ENCODE measurements around the gene CHKA. TPM values are rescaled to one million over a fixed set of nuclear protein-coding genes. Genes with fewer than 3 reads are reported as not detected.

The CHKA gene
- polyA plus RNA-seq, 1 of the 3 experiments (the other 2 are of a cell fraction) = 12.3 TPM

GRCh38 chr11:68049509-68050370 is 71.4 kb downstream of the CHKA start:
- no peak overlapping the region for H3K9ac ChIP-seq
- no peak overlapping the region for H3K27ac ChIP-seq (ENCODE audit: low read depth in 2 of 2, low read length in 1 of 2)
- no peaks in the 10 kb centered on the region for H3K36me3 ChIP-seq (replicated peaks in 1 of 2; ENCODE audit: control insufficient read depth in 1 of 2, insufficient read depth in 2 of 2, low read length in 1 of 2)
- DNase-seq = peak; percentile 47
- WGBS (ENCODE audit: low lambda C conversion rate) = 80% methylated on average over 21 of the region's 40 CpGs
- no peaks in the 10 kb centered on the region for H4K20me1 ChIP-seq (ENCODE audit: insufficient read depth)
- no peak overlapping the region for H2AFZ ChIP-seq (ENCODE audit: low read depth)
- TF ChIP-seq NRF1 (IDR thresholded peaks at IDR 0.05; ENCODE audit: low read depth, low read length) (no peak), YY1 (IDR thresholded peaks at IDR 0.05; ENCODE audit: low read depth) (no peak), CHD2 (IDR thresholded peaks at IDR 0.05; ENCODE audit: low read length, partially characterized antibody) (no peak), ELF1 (IDR thresholded peaks at IDR 0.05) (no peak)
- no peak overlapping the region for H3K4me3 ChIP-seq (ENCODE audit: low read depth in 2 of 2, low read length in 1 of 2)
- H3K9me2 ChIP-seq = no peaks in the 10 kb centered on the region
- ChIA-PET CTCF (interaction anchor here (0.8 to 0.9 kb wide), 2 partner anchors 10 to 159 kb away, joined by 3 to 4 read pairs; no protein-coding TSS in a partner anchor), POLR2A (no interaction called here)
- H3K4me1 ChIP-seq (ENCODE audit: control insufficient read depth in 1 of 2, insufficient read depth in 2 of 2, low read depth in 1 of 2, low read length in 1 of 2) = peaks cover 0 to 10% of the 10 kb centered on the region in 2 experiments; a peak in 1 of 4 replicates
- H3K4me2 ChIP-seq = no peak overlapping the region
- no peaks in the 10 kb centered on the region for H3K9me3 ChIP-seq
- no peaks in the 10 kb centered on the region for H3K27me3 ChIP-seq (ENCODE audit: insufficient read depth)
- no peaks in the 10 kb centered on the region for H3F3A ChIP-seq (replicated peaks; ENCODE audit: insufficient read depth)
- no peaks in the 10 kb centered on the region for H3K79me2 ChIP-seq (ENCODE audit: insufficient read depth)

GRCh38 chr11:68048681-68049508 is 72.3 kb downstream of the CHKA start:
- no peak overlapping the region for H2AFZ ChIP-seq (ENCODE audit: low read depth)
- no peaks in the 10 kb centered on the region for H3K9me3 ChIP-seq
- H3K9ac ChIP-seq = no peak overlapping the region
- no peak for TF ChIP-seq PBX3 (IDR thresholded peaks at IDR 0.05)
- TF ChIP-seq IRF3 (IDR thresholded peaks at IDR 0.05; ENCODE audit: low read depth, low read length) = no peak
- no peak for TF ChIP-seq TCF12 (IDR thresholded peaks at IDR 0.05)
- no peaks in the 10 kb centered on the region for H3K79me2 ChIP-seq (ENCODE audit: insufficient read depth)
- no peak overlapping the region for H3K4me2 ChIP-seq
- CTCF ChIA-PET = interaction anchor here (0.9 kb wide), 1 partner anchor 11 kb away, joined by 3 read pairs; no protein-coding TSS in a partner anchor
- H3K36me3 ChIP-seq (replicated peaks in 1 of 2; ENCODE audit: control insufficient read depth in 1 of 2, insufficient read depth in 2 of 2, low read length in 1 of 2) = no peaks in the 10 kb centered on the region
- peaks cover 0 to 10% of the 10 kb centered on the region in 2 experiments; a peak in 1 of 4 replicates for H3K4me1 ChIP-seq (ENCODE audit: control insufficient read depth in 1 of 2, insufficient read depth in 2 of 2, low read depth in 1 of 2, low read length in 1 of 2)
- H3K9me2 ChIP-seq = no peaks in the 10 kb centered on the region
- H3K27me3 ChIP-seq (ENCODE audit: insufficient read depth) = no peaks in the 10 kb centered on the region
- H3K4me3 ChIP-seq (ENCODE audit: low read depth in 2 of 2, low read length in 1 of 2) = no peak overlapping the region
- no peak for DNase-seq
- 79% methylated on average over 11 of the region's 35 CpGs for WGBS (ENCODE audit: low lambda C conversion rate)
- H3K27ac ChIP-seq (ENCODE audit: low read depth in 2 of 2, low read length in 1 of 2) = no peak overlapping the region
- no peaks in the 10 kb centered on the region for H4K20me1 ChIP-seq (ENCODE audit: insufficient read depth)
- POLR2A ChIA-PET = no interaction called here
- no peaks in the 10 kb centered on the region for H3F3A ChIP-seq (replicated peaks; ENCODE audit: insufficient read depth)

All from SK-N-SH (cell line).